ENCODE data around the gene PTX3. TPM values are rescaled to one million over a fixed set of nuclear protein-coding genes. Genes with fewer than 3 reads are reported as not detected.

Gene PTX3
- total and polyA plus RNA-seq, 2 donors (not counting 1 experiment from before 2014, with no cell fraction given), result 464 to 555 TPM

DNA sequence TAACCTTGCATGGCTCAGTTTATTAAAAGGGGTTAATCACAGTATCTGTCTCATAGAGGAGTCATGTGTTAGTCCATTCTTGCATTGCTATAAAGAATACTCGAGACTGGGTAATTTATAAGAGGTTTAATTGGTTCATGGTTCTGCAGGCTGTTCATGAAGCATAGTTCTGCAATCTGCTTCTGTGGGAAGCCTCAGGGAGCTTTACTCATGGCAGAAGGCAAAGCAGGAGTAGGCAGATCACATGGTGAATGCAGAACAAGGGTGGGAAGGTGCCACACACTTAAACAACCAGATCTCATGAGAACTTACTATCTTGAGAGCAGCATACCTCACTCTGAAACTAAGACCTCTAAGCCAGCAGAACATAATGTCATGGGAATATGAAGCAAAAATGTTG, 42.2 kb upstream of the PTX3 start:
- DNase-seq (ENCODE audit: low read depth in 2 of 2), result no peak
- H2AFZ ChIP-seq (ENCODE audit: low read length), result no peak overlapping the region

DNA sequence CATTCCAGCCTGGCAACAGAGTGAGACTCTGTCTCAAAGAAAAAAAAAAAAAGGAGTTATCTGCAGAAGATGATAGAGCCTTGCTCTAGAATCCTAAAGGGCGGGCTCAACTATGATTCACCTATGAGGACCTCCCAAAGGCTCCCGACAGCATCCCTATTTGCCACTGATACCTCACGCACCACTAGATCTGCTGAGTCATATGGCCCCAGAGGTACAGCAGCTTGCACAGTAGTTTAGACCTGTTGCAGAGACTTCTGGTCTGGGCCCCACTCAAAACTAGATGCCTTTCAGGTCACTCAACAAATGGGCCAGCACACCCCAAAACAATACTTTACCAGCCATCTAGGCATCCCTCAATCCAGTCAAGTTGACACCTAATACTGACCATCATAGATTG, 38.1 kb upstream of the PTX3 start:
- DNase-seq (ENCODE audit: low read depth in 2 of 2), result no peak
- H3K4me1 ChIP-seq (ENCODE audit: control insufficient read depth, extremely low read depth, insufficient read depth, low read length), result no peaks in the 10 kb centered on the region
- H3K27ac ChIP-seq (ENCODE audit: insufficient read depth, low read length), result no peak overlapping the region
- H3K4me2 ChIP-seq (ENCODE audit: extremely low read depth, insufficient read depth, low read length), result no peak overlapping the region
- H3K9me3 ChIP-seq (ENCODE audit: control insufficient read depth, insufficient read depth, low read depth, low read length), result no peaks in the 10 kb centered on the region
- H3K36me3 ChIP-seq (ENCODE audit: control insufficient read depth, insufficient read depth, low read length), result no peaks in the 10 kb centered on the region
- H3K4me3 ChIP-seq (replicated peaks in 1 of 4; ENCODE audit: control extremely low read depth in 1 of 4, insufficient read depth in 1 of 4, low read depth in 3 of 4, low read length in 4 of 4), result no peak overlapping the region
- H3K27me3 ChIP-seq (ENCODE audit: control insufficient read depth, insufficient read depth, low read length), result no peaks in the 10 kb centered on the region
- H3K79me2 ChIP-seq (ENCODE audit: control insufficient read depth, insufficient read depth, low read length), result no peaks in the 10 kb centered on the region
- TF ChIP-seq, protein P1, sequence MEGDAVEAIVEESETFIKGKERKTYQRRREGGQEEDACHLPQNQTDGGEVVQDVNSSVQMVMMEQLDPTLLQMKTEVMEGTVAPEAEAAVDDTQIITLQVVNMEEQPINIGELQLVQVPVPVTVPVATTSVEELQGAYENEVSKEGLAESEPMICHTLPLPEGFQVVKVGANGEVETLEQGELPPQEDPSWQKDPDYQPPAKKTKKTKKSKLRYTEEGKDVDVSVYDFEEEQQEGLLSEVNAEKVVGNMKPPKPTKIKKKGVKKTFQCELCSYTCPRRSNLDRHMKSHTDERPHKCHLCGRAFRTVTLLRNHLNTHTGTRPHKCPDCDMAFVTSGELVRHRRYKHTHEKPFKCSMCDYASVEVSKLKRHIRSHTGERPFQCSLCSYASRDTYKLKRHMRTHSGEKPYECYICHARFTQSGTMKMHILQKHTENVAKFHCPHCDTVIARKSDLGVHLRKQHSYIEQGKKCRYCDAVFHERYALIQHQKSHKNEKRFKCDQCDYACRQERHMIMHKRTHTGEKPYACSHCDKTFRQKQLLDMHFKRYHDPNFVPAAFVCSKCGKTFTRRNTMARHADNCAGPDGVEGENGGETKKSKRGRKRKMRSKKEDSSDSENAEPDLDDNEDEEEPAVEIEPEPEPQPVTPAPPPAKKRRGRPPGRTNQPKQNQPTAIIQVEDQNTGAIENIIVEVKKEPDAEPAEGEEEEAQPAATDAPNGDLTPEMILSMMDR (conservative IDR thresholded peaks at IDR 0.05 in 1 of 2, IDR thresholded peaks at IDR 0.05 in 1 of 2; ENCODE audit: low read depth in 1 of 2, low read length in 2 of 2), result no peak
- TF ChIP-seq EZH2 (IDR thresholded peaks at IDR 0.05; ENCODE audit: low read length, missing control alignments), result no peak
- no peaks in the 10 kb centered on the region for H4K20me1 ChIP-seq (ENCODE audit: control insufficient read depth, extremely low read depth, insufficient read depth, low read length)
- H2AFZ ChIP-seq (ENCODE audit: low read length), result no peak overlapping the region
- no peak overlapping the region for H3K9ac ChIP-seq (ENCODE audit: insufficient read depth, low read length)

More for the DNA sequence above, 42.2 kb upstream of the PTX3 start:
- Histone ChIP-seq H4K20me1 (ENCODE audit: control insufficient read depth, extremely low read depth, insufficient read depth, low read length) (no peaks in the 10 kb centered on the region), H3K36me3 (ENCODE audit: control insufficient read depth, insufficient read depth, low read length) (no peaks in the 10 kb centered on the region), H3K4me1 (ENCODE audit: control insufficient read depth, extremely low read depth, insufficient read depth, low read length) (peaks cover 3% of the 10 kb centered on the region), H3K79me2 (ENCODE audit: control insufficient read depth, insufficient read depth, low read length) (no peaks in the 10 kb centered on the region), H3K9ac (ENCODE audit: insufficient read depth, low read length) (no peak overlapping the region), H3K27me3 (ENCODE audit: control insufficient read depth, insufficient read depth, low read length) (no peaks in the 10 kb centered on the region), H3K27ac (ENCODE audit: insufficient read depth, low read length) (no peak overlapping the region), H3K9me3 (ENCODE audit: control insufficient read depth, insufficient read depth, low read depth, low read length) (no peaks in the 10 kb centered on the region), H3K4me2 (ENCODE audit: extremely low read depth, insufficient read depth, low read length) (no peak overlapping the region), H3K4me3 (replicated peaks in 1 of 4; ENCODE audit: control extremely low read depth in 1 of 4, insufficient read depth in 1 of 4, low read depth in 3 of 4, low read length in 4 of 4) (no peak overlapping the region)
- TF ChIP-seq, protein P1 (conservative IDR thresholded peaks at IDR 0.05 in 1 of 2, IDR thresholded peaks at IDR 0.05 in 1 of 2; ENCODE audit: low read depth in 1 of 2, low read length in 2 of 2), result no peak
- no peak for TF ChIP-seq EZH2 (IDR thresholded peaks at IDR 0.05; ENCODE audit: low read length, missing control alignments)

DNA sequence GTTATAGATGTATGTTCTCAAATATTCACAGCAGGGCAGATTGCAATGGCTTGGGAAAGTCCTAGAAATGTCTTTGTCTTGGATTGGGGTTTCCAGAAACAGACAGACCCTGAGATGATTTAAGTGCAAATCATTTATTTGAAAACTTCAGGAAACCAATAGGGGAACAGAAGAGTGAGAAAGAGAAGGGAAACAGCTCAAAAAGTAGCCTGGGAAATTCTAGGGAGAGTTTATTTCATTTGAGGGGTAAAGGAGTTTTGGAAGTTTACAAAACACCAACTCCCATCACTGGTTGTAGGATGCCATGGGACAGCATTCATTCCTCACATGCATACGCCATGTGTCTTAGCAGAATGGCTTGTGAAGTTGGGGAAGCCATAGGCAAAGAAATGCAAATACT, 32.3 kb upstream of the PTX3 start:
- Histone ChIP-seq H2AFZ (ENCODE audit: low read length) (no peak overlapping the region), H3K4me2 (ENCODE audit: extremely low read depth, insufficient read depth, low read length) (no peak overlapping the region), H3K36me3 (ENCODE audit: control insufficient read depth, insufficient read depth, low read length) (no peaks in the 10 kb centered on the region), H3K27ac (ENCODE audit: insufficient read depth, low read length) (no peak overlapping the region), H4K20me1 (ENCODE audit: control insufficient read depth, extremely low read depth, insufficient read depth, low read length) (no peaks in the 10 kb centered on the region), H3K9ac (ENCODE audit: insufficient read depth, low read length) (no peak overlapping the region), H3K4me1 (ENCODE audit: control insufficient read depth, extremely low read depth, insufficient read depth, low read length) (no peaks in the 10 kb centered on the region), H3K27me3 (ENCODE audit: control insufficient read depth, insufficient read depth, low read length) (no peaks in the 10 kb centered on the region), H3K79me2 (ENCODE audit: control insufficient read depth, insufficient read depth, low read length) (no peaks in the 10 kb centered on the region), H3K4me3 (replicated peaks in 1 of 4; ENCODE audit: control extremely low read depth in 1 of 4, insufficient read depth in 1 of 4, low read depth in 3 of 4, low read length in 4 of 4) (no peak overlapping the region), H3K9me3 (ENCODE audit: control insufficient read depth, insufficient read depth, low read depth, low read length) (no peaks in the 10 kb centered on the region)
- TF ChIP-seq, protein P1 (conservative IDR thresholded peaks at IDR 0.05 in 1 of 2, IDR thresholded peaks at IDR 0.05 in 1 of 2; ENCODE audit: low read depth in 1 of 2, low read length in 2 of 2), result no peak
- no peak for TF ChIP-seq EZH2 (IDR thresholded peaks at IDR 0.05; ENCODE audit: low read length, missing control alignments)
- no peak for DNase-seq (ENCODE audit: low read depth in 2 of 2)

Measured in fibroblast of lung (primary cell).